Fibroblast of lung (primary cell): ENCODE measurements around the gene KRTAP4-5.

ENCODE experiments used
- CTCF ChIP-seq, 2 donors: IDR thresholded peaks in 1 of 2; conservative IDR thresholded peaks in 1 of 2; 1 replicate in 1 of 2; 2 replicates in 1 of 2; pipeline ENCODE4 v1.5.1; 2011 to 2012; ENCODE audit warnings: low read length in 2 of 2, control low read depth in 1 of 2, inconsistent platforms in 1 of 2, low read depth in 1 of 2, mild to moderate bottlenecking in 1 of 2
- EZH2 ChIP-seq: IDR thresholded peaks from 2 replicates; pipeline ENCODE4 v1.5.1; 2012; ENCODE audit warnings: low read length, control low read depth, mild to moderate bottlenecking; ENCODE audit errors: missing control alignments

GRCh38 chr17:41168121-41168520 is 18.5 kb upstream of the KRTAP4-5 start, which contains the start of gene KRTAP4-3:
- TF ChIP-seq CTCF (conservative IDR thresholded peaks at IDR 0.05 in 1 of 2, IDR thresholded peaks at IDR 0.05 in 1 of 2; ENCODE audit: low read depth in 1 of 2, low read length in 2 of 2): no peak
- no peak for TF ChIP-seq EZH2
